Mesendoderm (in vitro differentiated cells): ENCODE measurements around the gene UHRF1.

Experiments
- DNase-seq: peaks from one replicate; pipeline ENCODE4 v3.0.0; 2013
- H2AK5ac ChIP-seq: 2 replicates; pipeline ENCODE4 v1.6.1; 2013; ENCODE audit warnings: low read length, inconsistent platforms
- H2BK120ac ChIP-seq: 2 replicates; pipeline ENCODE4 v1.6.1; 2013; ENCODE audit warnings: low read depth, mild to moderate bottlenecking, low read length, moderate library complexity, mixed read lengths
- H2BK15ac ChIP-seq: replicated peaks from 2 replicates; pipeline ENCODE4 v1.6.1; 2013; ENCODE audit warnings: low read depth, mild to moderate bottlenecking, moderate library complexity
- H2BK5ac ChIP-seq: 2 replicates; pipeline ENCODE4 v1.6.1; 2013; ENCODE audit warnings: low read length, inconsistent platforms
- H3K18ac ChIP-seq: 2 replicates; pipeline ENCODE4 v1.6.1; 2013; ENCODE audit warnings: mild to moderate bottlenecking, low read length, mixed read lengths
- H3K23ac ChIP-seq: one replicate; pipeline ENCODE4 v1.6.1; 2013; ENCODE audit warnings: low read length
- H3K27ac ChIP-seq: 2 replicates; pipeline ENCODE4 v1.5.1; 2013; ENCODE audit warnings: low read depth, mild to moderate bottlenecking, inconsistent platforms, low read length, moderate library complexity
- H3K27me3 ChIP-seq: 2 replicates; pipeline ENCODE4 v1.6.1; 2013; ENCODE audit warnings: low read length, control low read depth, mild to moderate bottlenecking, inconsistent platforms; ENCODE audit not compliant: insufficient read depth, poor library complexity
- H3K36me3 ChIP-seq: 2 replicates; pipeline ENCODE4 v1.6.1; 2013; ENCODE audit warnings: low read length, inconsistent platforms; ENCODE audit not compliant: control insufficient read depth, insufficient read depth
- H3K4ac ChIP-seq: one replicate; pipeline ENCODE4 v1.6.1; 2013; ENCODE audit warnings: low read depth, mild to moderate bottlenecking, low read length, moderate library complexity
- H3K4me1 ChIP-seq: 2 replicates; pipeline ENCODE4 v1.6.1; 2013; ENCODE audit warnings: low read depth, low read length, inconsistent platforms; ENCODE audit not compliant: control insufficient read depth
- H3K4me2 ChIP-seq: 2 replicates; pipeline ENCODE4 v1.6.1; 2013; ENCODE audit warnings: low read length
- H3K4me3 ChIP-seq: 2 replicates; pipeline ENCODE4 v1.5.1; 2013; ENCODE audit warnings: mild to moderate bottlenecking, low read length
- H3K56ac ChIP-seq: one replicate; pipeline ENCODE4 v1.6.1; 2013; ENCODE audit warnings: low read length
- H3K79me1 ChIP-seq: 2 replicates; pipeline ENCODE4 v1.6.1; 2013; ENCODE audit warnings: low read length, inconsistent platforms
- H3K79me2 ChIP-seq: 2 replicates; pipeline ENCODE4 v1.6.1; 2013; ENCODE audit warnings: mild to moderate bottlenecking, low read length; ENCODE audit not compliant: control insufficient read depth, insufficient read depth
- H3K9ac ChIP-seq: 2 replicates; pipeline ENCODE4 v1.6.1; 2013; ENCODE audit warnings: low read length, inconsistent platforms
- H4K5ac ChIP-seq: one replicate; pipeline ENCODE4 v1.6.1; 2013; ENCODE audit warnings: low read length
- H4K8ac ChIP-seq: one replicate; pipeline ENCODE4 v1.6.1; 2013; ENCODE audit warnings: low read depth, mild to moderate bottlenecking, control low read depth, low read length, moderate library complexity
- WGBS: extraction: QIAGEN DNeasy Blood & Tissue Kit; methylation state at CpG from one replicate; pipeline ENCODE4 v1.1.7; 2013; ENCODE audit warnings: low lambda C conversion rate, missing lambda C conversion rate; ENCODE audit not compliant: insufficient coverage; ENCODE audit errors: extremely low coverage; 5-methylcytosine and 5-hydroxymethylcytosine counted together

The UHRF1 gene

GRCh38 chr19:4977299-4978174 is 68.2 kb downstream of the UHRF1 start:
- Histone ChIP-seq H3K56ac (peak overlapping the region; percentile 34), H2BK120ac (no peak overlapping the region), H2BK15ac (no peak overlapping the region), H3K27me3 (no peaks in the 10 kb centered on the region), H3K9ac (no peak overlapping the region), H3K79me1 (peaks cover 21% of the 10 kb centered on the region), H3K79me2 (peaks cover 10% of the 10 kb centered on the region), H4K8ac (no peak overlapping the region), H2BK5ac (no peak overlapping the region), H3K4me3 (no peak overlapping the region), H2AK5ac (no peak overlapping the region), H3K4me2 (no peak overlapping the region), H3K4me1 (no peaks in the 10 kb centered on the region), H3K36me3 (no peaks in the 10 kb centered on the region), H3K27ac (no peak overlapping the region), H3K4ac (no peak overlapping the region), H4K5ac (no peak overlapping the region), H3K18ac (no peak overlapping the region), H3K23ac (no peak overlapping the region)
- WGBS = no CpG with 5 or more reads among the region's 36 CpGs
- DNase-seq = peak; percentile 65

DNA sequence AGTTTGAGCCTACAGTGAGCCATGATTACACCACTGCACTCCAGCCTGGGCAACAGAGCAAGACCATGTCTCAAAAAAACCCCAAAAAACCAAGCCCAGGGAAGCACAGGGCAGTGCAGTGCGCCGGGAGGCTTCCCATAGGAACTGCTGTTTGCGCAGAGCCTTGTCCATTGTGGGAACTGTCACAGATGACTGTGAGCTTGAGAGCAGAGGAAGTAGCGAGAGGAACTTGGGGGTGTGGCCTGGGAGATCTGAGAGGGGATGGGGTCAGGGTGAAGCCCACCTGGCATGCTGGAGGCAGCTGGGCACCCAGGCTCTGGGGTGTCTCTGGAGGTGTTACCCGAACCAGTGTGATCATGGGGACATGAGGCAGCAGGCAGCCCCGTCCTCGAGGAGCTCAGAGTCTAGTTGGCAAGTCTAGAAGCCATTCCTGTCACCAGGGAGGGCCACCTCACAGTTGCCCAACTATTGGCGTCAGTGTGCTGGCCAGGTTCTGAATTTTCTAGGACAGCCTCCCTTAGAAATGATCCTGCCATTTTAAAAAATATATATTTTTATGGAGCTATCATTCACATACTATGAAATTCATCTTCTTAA is 70.0 kb downstream of the UHRF1 start:
- Histone ChIP-seq H2AK5ac (no peak overlapping the region), H3K36me3 (no peaks in the 10 kb centered on the region), H3K4me2 (no peak overlapping the region), H3K56ac (no peak overlapping the region), H3K9ac (no peak overlapping the region), H3K79me1 (peaks cover 17% of the 10 kb centered on the region), H3K18ac (no peak overlapping the region), H3K27ac (no peak overlapping the region), H2BK5ac (no peak overlapping the region), H2BK15ac (no peak overlapping the region), H3K79me2 (peaks cover 6% of the 10 kb centered on the region), H3K27me3 (no peaks in the 10 kb centered on the region), H3K4me3 (no peak overlapping the region), H4K5ac (no peak overlapping the region), H4K8ac (no peak overlapping the region), H3K4ac (no peak overlapping the region), H3K23ac (no peak overlapping the region), H2BK120ac (no peak overlapping the region), H3K4me1 (no peaks in the 10 kb centered on the region)
- WGBS = no CpG with 5 or more reads among the region's 8 CpGs
- no peak for DNase-seq

- no CpG with 5 or more reads among the region's 3 CpGs for WGBS
- no peak overlapping the region for H3K27ac ChIP-seq
- no peak for DNase-seq
Measured at GRCh38 chr19:4980067-4980466, 70.8 kb downstream of the UHRF1 start.

DNA sequence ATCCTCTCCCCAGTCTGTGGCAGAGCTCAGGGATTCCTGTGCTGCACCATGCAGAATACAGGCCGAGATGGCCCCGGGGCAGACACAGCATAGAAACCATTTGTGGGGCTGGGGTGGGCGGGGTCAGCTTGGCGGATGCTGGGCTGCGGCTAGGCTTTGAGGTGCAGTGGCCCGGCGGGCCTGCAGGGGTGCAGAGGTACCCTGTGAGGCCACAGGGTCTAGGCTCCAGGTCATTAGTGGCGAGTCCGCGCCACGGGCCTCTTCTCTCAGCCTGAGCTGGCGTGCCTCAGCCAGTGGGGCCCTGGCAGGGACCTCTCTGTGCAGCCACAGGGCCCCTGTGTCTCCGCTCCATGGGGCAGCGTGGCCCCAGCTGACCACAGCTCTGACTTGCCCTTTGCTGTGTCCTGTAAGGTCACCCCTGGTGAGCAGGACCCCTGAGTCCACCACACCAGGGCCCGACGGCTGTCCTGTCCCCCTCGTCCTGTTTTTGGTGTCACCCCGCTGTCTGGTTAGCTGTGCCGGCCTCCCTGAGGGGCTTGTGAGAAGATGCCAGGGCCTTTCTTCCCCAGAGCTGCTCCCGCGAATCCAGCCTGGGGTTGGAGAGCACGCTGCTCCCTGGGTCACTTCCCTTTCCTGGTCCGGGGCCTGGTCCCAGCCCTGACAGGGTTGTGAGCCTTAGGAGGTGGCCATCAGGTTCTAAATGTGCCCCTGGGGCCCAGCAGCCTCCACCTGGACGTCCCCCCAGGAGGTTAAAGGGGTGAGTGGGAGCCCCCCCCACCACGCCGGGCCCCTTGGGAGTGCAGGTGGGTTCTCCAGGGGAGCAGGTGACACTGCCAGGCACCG is 71.8 kb downstream of the UHRF1 start:
- no peak overlapping the region for H3K18ac ChIP-seq
- H3K9ac ChIP-seq = no peak overlapping the region
- H3K23ac ChIP-seq = no peak overlapping the region
- H3K27me3 ChIP-seq = no peaks in the 10 kb centered on the region
- no peaks in the 10 kb centered on the region for H3K36me3 ChIP-seq
- H3K4me3 ChIP-seq = no peak overlapping the region
- H3K4ac ChIP-seq = no peak overlapping the region
- peaks cover 9% of the 10 kb centered on the region for H3K79me2 ChIP-seq
- H4K8ac ChIP-seq = no peak overlapping the region
- H2AK5ac ChIP-seq = no peak overlapping the region
- no peak overlapping the region for H2BK5ac ChIP-seq
- H2BK120ac ChIP-seq = no peak overlapping the region
- no peaks in the 10 kb centered on the region for H3K4me1 ChIP-seq
- H3K27ac ChIP-seq = no peak overlapping the region
- no peak overlapping the region for H3K56ac ChIP-seq
- H2BK15ac ChIP-seq = no peak overlapping the region
- peak; percentile 43 for DNase-seq
- H3K79me1 ChIP-seq = peaks cover 17% of the 10 kb centered on the region
- H4K5ac ChIP-seq = no peak overlapping the region
- WGBS = no CpG with 5 or more reads among the region's 27 CpGs
- no peak overlapping the region for H3K4me2 ChIP-seq

More at GRCh38 chr19:4980067-4980466, 70.8 kb downstream of the UHRF1 start:
- Histone ChIP-seq H3K18ac (no peak overlapping the region), H3K4me3 (no peak overlapping the region), H2BK15ac (no peak overlapping the region), H3K27me3 (no peaks in the 10 kb centered on the region), H3K23ac (no peak overlapping the region), H3K4me2 (no peak overlapping the region), H2AK5ac (no peak overlapping the region), H4K5ac (no peak overlapping the region), H4K8ac (no peak overlapping the region), H2BK5ac (no peak overlapping the region), H3K79me2 (peaks cover 9% of the 10 kb centered on the region), H2BK120ac (no peak overlapping the region), H3K36me3 (no peaks in the 10 kb centered on the region), H3K79me1 (peaks cover 17% of the 10 kb centered on the region), H3K4ac (no peak overlapping the region), H3K9ac (no peak overlapping the region), H3K56ac (no peak overlapping the region), H3K4me1 (no peaks in the 10 kb centered on the region)

- Histone ChIP-seq H3K18ac (no peak overlapping the region), H3K79me2 (peaks cover 8% of the 10 kb centered on the region), H2BK15ac (no peak overlapping the region), H3K27ac (no peak overlapping the region), H3K4me3 (no peak overlapping the region), H3K4me2 (no peak overlapping the region), H3K56ac (no peak overlapping the region), H3K79me1 (peaks cover 18% of the 10 kb centered on the region), H2BK5ac (no peak overlapping the region), H2BK120ac (no peak overlapping the region), H2AK5ac (no peak overlapping the region), H3K4me1 (no peaks in the 10 kb centered on the region), H3K36me3 (no peaks in the 10 kb centered on the region), H4K8ac (no peak overlapping the region), H4K5ac (no peak overlapping the region), H3K9ac (no peak overlapping the region), H3K23ac (no peak overlapping the region), H3K4ac (no peak overlapping the region), H3K27me3 (no peaks in the 10 kb centered on the region)
- no CpG with 5 or more reads among the region's 3 CpGs for WGBS
- no peak for DNase-seq
Measured at GRCh38 chr19:4981681-4981958, 72.3 kb downstream of the UHRF1 start.
